PC-9 (cell line): ENCODE results near the gene ARL9. TPM values are rescaled to one million over a fixed set of nuclear protein-coding genes. Genes with fewer than 3 reads are reported as not detected.

Experiments used
- BruUV-seq: library from RNA; stranded (reverse); fragments of 400-500 nt; replicated peaks from 2 replicates; lab custom pipeline; 2021; lab: Mats Ljungman, UMichigan
- CTCF ChIA-PET: fragments of 300-600 bp; sonication (Branson Sonifier 250); formaldehyde crosslinking; loops from one replicate; lab custom pipeline; 2022; ENCODE audit warnings: antibody characterized with exemption; lab: Charles Lee
- POLR2A ChIA-PET: fragments of 300-600 bp; sonication (Branson Sonifier 250); formaldehyde crosslinking; loops from one replicate; lab custom pipeline; 2022; ENCODE audit warnings: antibody characterized with exemption; ENCODE audit not compliant: unreplicated experiment; lab: Charles Lee
- DNase-seq, 2 experiments: peaks; one replicate each; pipeline versions ENCODE4 v3.0.0 to v3.0.0-alpha.2; 2015 to 2022; ENCODE audit warnings: mixed read lengths in 1 of 2
- H2AFZ ChIP-seq: fragments of 200-600 bp; sonication (generic); 2 replicates; pipeline ENCODE4 v1.8.1; 2017; ENCODE audit warnings: antibody characterized with exemption
- H3F3A ChIP-seq: fragments of 200-600 bp; sonication (generic); 2 replicates; pipeline ENCODE4 v1.8.1; 2017; ENCODE audit warnings: antibody characterized with exemption, mild to moderate bottlenecking, low read depth; ENCODE audit not compliant: insufficient read depth
- H3K27ac ChIP-seq: fragments of 200-600 bp; sonication (generic); 2 replicates; pipeline ENCODE4 v1.6.1; 2016; ENCODE audit warnings: mixed run types
- H3K27me3 ChIP-seq: fragments of 200-600 bp; sonication (generic); 2 replicates; pipeline ENCODE4 v1.6.1; 2016; ENCODE audit warnings: low read depth, mixed run types; ENCODE audit not compliant: insufficient read depth
- H3K36me3 ChIP-seq: fragments of 200-600 bp; sonication (generic); 2 replicates; pipeline ENCODE4 v1.6.1; 2016; ENCODE audit warnings: low read depth, mixed run types
- H3K4me1 ChIP-seq: fragments of 200-600 bp; sonication (generic); replicated peaks from 2 replicates; pipeline ENCODE4 v1.6.1; 2016; ENCODE audit warnings: mixed run types; ENCODE audit not compliant: insufficient read depth
- H3K4me2 ChIP-seq: fragments of 200-600 bp; sonication (generic); 2 replicates; pipeline ENCODE4 v1.6.1; 2017; ENCODE audit warnings: mixed run types
- H3K4me3 ChIP-seq: fragments of 200-600 bp; sonication (generic); 2 replicates; pipeline ENCODE4 v1.6.1; 2016; ENCODE audit warnings: mixed run types
- H3K79me2 ChIP-seq: fragments of 200-600 bp; sonication (generic); 2 replicates; pipeline ENCODE4 v1.6.1; 2017; ENCODE audit warnings: low read depth, mixed run types
- H3K9me2 ChIP-seq: fragments of 200-600 bp; sonication (generic); 2 replicates; pipeline ENCODE4 v1.8.1; 2017; ENCODE audit warnings: mild to moderate bottlenecking; ENCODE audit not compliant: insufficient read depth
- H3K9me3 ChIP-seq: fragments of 200-600 bp; sonication (generic); 2 replicates; pipeline ENCODE4 v1.8.1; 2016; ENCODE audit warnings: low read depth; ENCODE audit not compliant: insufficient read depth
- H4K20me1 ChIP-seq: fragments of 200-600 bp; sonication (generic); 2 replicates; pipeline ENCODE4 v1.8.1; 2017; ENCODE audit not compliant: insufficient read depth
- CTCF ChIP-seq: fragments of 200-600 bp; sonication (generic); conservative IDR thresholded peaks from 2 replicates; pipeline ENCODE4 v1.6.1; 2017; ENCODE audit warnings: mixed run types, antibody characterized with exemption, mild to moderate bottlenecking, moderate library complexity
- EZH2 ChIP-seq: fragments of 200-600 bp; sonication (generic); IDR thresholded peaks from 2 replicates; pipeline ENCODE4 v1.8.0; 2017; ENCODE audit warnings: antibody characterized with exemption, low read depth
- intact Hi-C: fragments of 100-400 bp; cut with micrococcal nuclease; formaldehyde crosslinking; loops from one replicate; pipeline ENCODE4 v1.10.0; 2022; ENCODE audit not compliant: unreplicated experiment
- total RNA-seq: library from RNA; stranded (reverse); gene quantifications from 2 replicates; pipeline ENCODE4 v1.2.3, GENCODE V29; 2021

ARL9 gene
- total RNA-seq, 1 experiment from 2014 or later, result not detected

- H3K36me3 ChIP-seq, result no peaks in the 10 kb centered on the region
- H3K9me2 ChIP-seq, result no peaks in the 10 kb centered on the region
- no peaks in the 10 kb centered on the region for H3K79me2 ChIP-seq
- H3K4me3 ChIP-seq, result no peak overlapping the region
- CTCF ChIA-PET, result no interaction called here
- TF ChIP-seq CTCF (no peak), EZH2 (no peak)
- H2AFZ ChIP-seq, result no peak overlapping the region
- no peaks in the 10 kb centered on the region for H3F3A ChIP-seq
- H4K20me1 ChIP-seq, result no peaks in the 10 kb centered on the region
- intact Hi-C loops, result no loop called here
- DNase-seq, result no peak
- H3K27ac ChIP-seq, result no peak overlapping the region
- H3K27me3 ChIP-seq, result no peaks in the 10 kb centered on the region
- H3K9me3 ChIP-seq, result no peaks in the 10 kb centered on the region
- no peak overlapping the region for H3K4me2 ChIP-seq
- BruUV-seq, result no TSS peak
- POLR2A ChIA-PET, result interaction anchor here (0.6 kb wide), 1 partner anchor 89 kb away, joined by 4 read pairs; no protein-coding TSS in a partner anchor
- H3K4me1 ChIP-seq, result no peaks in the 10 kb centered on the region
Measured at GRCh38 chr4:56552273-56552672, 46.7 kb downstream of the ARL9 start.

DNA sequence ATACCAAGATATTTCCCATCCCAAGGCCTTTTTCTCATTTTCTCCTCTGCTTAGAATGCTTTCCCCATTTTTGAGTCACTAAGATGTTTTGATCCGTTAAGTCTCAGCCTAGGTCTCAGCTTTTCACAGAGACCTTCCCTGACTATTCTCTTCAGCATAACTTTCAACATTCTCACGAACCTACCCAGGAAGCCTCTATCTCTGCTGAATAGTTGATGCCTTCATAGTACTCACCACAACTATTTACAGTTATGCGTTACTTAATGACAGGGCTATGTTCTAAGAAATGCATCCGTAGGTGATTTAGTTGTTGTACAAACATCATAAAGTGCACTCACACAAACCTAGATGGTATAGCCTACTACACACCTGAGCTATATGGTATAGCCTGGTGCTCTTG lies 64.5 kb downstream of the ARL9 start:
- BruUV-seq, result no TSS peak
- Histone ChIP-seq H3K9me3 (no peaks in the 10 kb centered on the region), H3K27me3 (no peaks in the 10 kb centered on the region), H3K36me3 (no peaks in the 10 kb centered on the region), H3K79me2 (no peaks in the 10 kb centered on the region), H3K27ac (no peak overlapping the region), H4K20me1 (no peaks in the 10 kb centered on the region), H3K4me2 (no peak overlapping the region), H3K9me2 (no peaks in the 10 kb centered on the region), H3K4me1 (no peaks in the 10 kb centered on the region), H3K4me3 (no peak overlapping the region), H2AFZ (no peak overlapping the region), H3F3A (no peaks in the 10 kb centered on the region)
- intact Hi-C loops, result no loop called here
- ChIA-PET POLR2A (no interaction called here), CTCF (no interaction called here)
- TF ChIP-seq CTCF, result no peak
- TF ChIP-seq EZH2, result no peak
- DNase-seq, result no peak

Other genes with a start within 250 kb of the ARL9 start
- gene AASDH, start 118.3 kb upstream of the ARL9 start, total RNA-seq, result 10.2 and 11.5 TPM in 2 replicates
- gene PPAT, start 70.2 kb upstream of the ARL9 start, total RNA-seq, result 21.3 and 22.5 TPM in 2 replicates
- 78.6 and 106 TPM in 2 replicates for gene PAICS, start 69.5 kb upstream of the ARL9 start, total RNA-seq
- gene SRP72, start 38.2 kb upstream of the ARL9 start, total RNA-seq, result 72.8 and 92.4 TPM in 2 replicates
- 0.98 and 1.0 TPM in 2 replicates for gene HOPX, start 175.5 kb downstream of the ARL9 start, total RNA-seq